Mucosa of descending colon (tissue), 3 donors: ENCODE measurements around the gene MTA1. TPM values are rescaled to one million over a fixed set of nuclear protein-coding genes. Genes with fewer than 3 reads are reported as not detected.

ENCODE experiments used
- ATAC-seq: fragments of 200-7000 bp; cut with Tn5 transposase; one replicate; pipeline ENCODE4 v1.9.1; 2020; ENCODE audit warnings: mild to moderate bottlenecking, moderate library complexity
- DNase-seq, 3 donors: peaks; one replicate each; pipeline ENCODE4 v3.0.0-alpha.2; 2020
- H3K36me3 ChIP-seq: fragments of 200-600 bp; one replicate; pipeline ENCODE4 v1.8.0; 2021; ENCODE audit warnings: low read depth, mild to moderate bottlenecking
- H3K4me1 ChIP-seq: fragments of 200-600 bp; one replicate; pipeline ENCODE4 v1.8.0; 2021; ENCODE audit warnings: low read depth, mild to moderate bottlenecking
- H3K4me3 ChIP-seq: fragments of 200-600 bp; one replicate; pipeline ENCODE4 v1.8.0; 2021; ENCODE audit warnings: mild to moderate bottlenecking
- H3K9me3 ChIP-seq: fragments of 200-600 bp; one replicate; pipeline ENCODE4 v1.8.0; 2021; ENCODE audit warnings: mild to moderate bottlenecking
- CTCF ChIP-seq: fragments of 200-600 bp; IDR thresholded peaks from one replicate; pipeline ENCODE4 v1.8.0; 2022; ENCODE audit warnings: antibody characterized with exemption, mild to moderate bottlenecking
- intact Hi-C, 2 donors: fragments of 100-400 bp; cut with DNase I in 1 of 2; cut with micrococcal nuclease in 1 of 2; formaldehyde crosslinking; loops; one replicate each; pipeline versions ENCODE4 v1.11.0 to v1.11.1; 2022; cut with DNase I, micrococcal nuclease
- total RNA-seq, 3 donors: library from RNA; stranded (reverse); fragmentation: NEBNext Ultra II Directional in 2 of 3; extraction: Animal tissue kit (Norgen Biotek cat#: 25700) in 2 of 3; gene quantifications; one replicate each; pipeline versions ENCODE4 v1.2.1 to v1.2.4, GENCODE V29; 2021 to 2023
- donor health status: DM: no; HTN: no; CAD: no; lungs with moderate emphysema.
- donor health status: DM: no; HTN: no; CAD: no.
- donor health status: DM: no; HTN: yes; CAD: no.

The MTA1 gene
- total RNA-seq, 3 donors from 2014 or later = 76.4 to 105 (median 79.7) TPM

DNA sequence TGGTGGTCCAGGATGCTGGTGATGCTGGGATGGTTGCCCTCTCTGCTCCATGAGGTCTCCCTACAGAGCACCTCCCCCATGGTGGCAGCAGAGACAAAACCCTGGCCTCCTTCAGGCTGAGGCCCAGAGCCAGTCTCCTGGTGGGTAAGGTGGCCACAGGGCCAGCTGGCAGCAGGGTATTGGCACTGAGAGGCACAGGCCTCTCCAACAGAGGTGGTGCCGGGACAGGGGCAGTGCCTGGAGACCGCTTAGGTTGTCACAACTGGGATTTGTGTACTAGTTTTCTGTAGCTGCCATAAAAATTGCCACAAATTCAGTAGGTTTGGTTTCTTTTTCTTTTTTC lies 6.1 kb upstream of the MTA1 start:
- Histone ChIP-seq H3K36me3 (no peaks in the 10 kb centered on the region), H3K4me1 (peaks cover 15% of the 10 kb centered on the region), H3K4me3 (no peak overlapping the region), H3K9me3 (no peaks in the 10 kb centered on the region)
- ATAC-seq (no peak), DNase-seq (no peak)
- no peak for TF ChIP-seq CTCF
- intact Hi-C loops = no loop called here

- H3K4me3 ChIP-seq = no peak overlapping the region
- DNase-seq = peak; percentile 68 to 78 (median 71)
- peak; percentile 75 for TF ChIP-seq CTCF
- H3K36me3 ChIP-seq = no peaks in the 10 kb centered on the region
- ATAC-seq = peak; percentile 65
- intact Hi-C loops = no loop called here
- H3K9me3 ChIP-seq = no peaks in the 10 kb centered on the region
- H3K4me1 ChIP-seq = peaks cover 24% of the 10 kb centered on the region
Measured at GRCh38 chr14:105414456-105415371, 4.9 kb upstream of the MTA1 start.

- no peak for TF ChIP-seq CTCF
- H3K9me3 ChIP-seq = no peaks in the 10 kb centered on the region
- ATAC-seq (no peak), DNase-seq (no peak)
- intact Hi-C loops = no loop called here
- no peaks in the 10 kb centered on the region for H3K36me3 ChIP-seq
- H3K4me1 ChIP-seq = peaks cover 24% of the 10 kb centered on the region
- H3K4me3 ChIP-seq = no peak overlapping the region
Measured at GRCh38 chr14:105415481-105416428, 3.9 kb upstream of the MTA1 start.

DNA sequence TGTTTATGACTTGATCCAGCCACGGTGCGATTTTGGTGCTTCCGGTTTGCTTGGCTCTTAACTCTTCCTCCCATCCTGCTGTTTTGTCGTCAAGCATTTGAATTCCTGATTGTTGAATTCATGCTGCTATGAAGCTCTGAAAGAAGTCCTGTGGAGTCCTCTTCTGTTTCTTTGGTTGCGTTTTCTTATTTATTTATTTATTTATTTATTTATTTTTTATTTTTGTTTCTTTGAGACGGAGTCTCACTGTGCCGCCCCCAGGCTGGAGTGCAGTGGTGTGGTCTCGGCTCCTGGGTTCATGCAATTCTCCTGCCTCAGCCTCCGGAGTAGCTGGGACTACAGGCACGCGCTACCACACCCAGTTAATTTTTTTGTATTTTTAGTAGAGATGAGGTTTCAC lies 3.0 kb upstream of the MTA1 start:
- Histone ChIP-seq H3K4me1 (peaks cover 18% of the 10 kb centered on the region), H3K36me3 (no peaks in the 10 kb centered on the region), H3K4me3 (no peak overlapping the region), H3K9me3 (no peaks in the 10 kb centered on the region)
- DNase-seq (no peak), ATAC-seq (no peak)
- intact Hi-C loops = no loop called here
- TF ChIP-seq CTCF = no peak

DNA sequence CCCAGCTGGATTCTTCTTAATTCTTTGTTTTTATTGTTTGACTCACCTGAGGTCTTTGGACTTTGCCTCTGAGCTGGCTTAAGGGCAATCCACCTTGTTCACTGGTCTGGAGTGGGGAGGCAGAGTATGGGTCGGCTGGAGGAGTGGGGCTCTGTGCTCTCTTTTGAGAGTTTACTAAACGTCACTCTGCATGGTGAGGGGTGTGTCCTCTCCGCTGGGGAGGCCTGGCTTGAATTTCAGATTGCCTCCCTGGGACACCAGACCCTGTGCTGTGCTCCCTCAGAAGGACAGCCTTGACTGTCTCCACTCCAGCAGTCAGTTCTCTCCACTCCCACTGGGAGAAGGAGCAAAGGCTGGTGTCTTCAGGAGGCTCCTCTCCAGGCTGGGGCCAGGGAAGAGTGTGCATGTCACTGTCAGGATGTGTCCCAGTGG lies 1.9 kb upstream of the MTA1 start:
- Histone ChIP-seq H3K4me1 (peaks cover 19% of the 10 kb centered on the region), H3K36me3 (no peaks in the 10 kb centered on the region), H3K4me3 (no peak overlapping the region), H3K9me3 (no peaks in the 10 kb centered on the region)
- DNase-seq (no peak), ATAC-seq (peak; percentile 48)
- intact Hi-C loops = no loop called here
- TF ChIP-seq CTCF = no peak
